ENCODE data around the gene CLMN. TPM values are rescaled to one million over a fixed set of nuclear protein-coding genes. Genes with fewer than 3 reads are reported as not detected.

Gene CLMN
- total and polyA plus RNA-seq, 2 of the 13 experiments (the other 11 are each of a cell fraction or from before 2014, with no cell fraction given): 15.1 to 16.7 TPM

DNA sequence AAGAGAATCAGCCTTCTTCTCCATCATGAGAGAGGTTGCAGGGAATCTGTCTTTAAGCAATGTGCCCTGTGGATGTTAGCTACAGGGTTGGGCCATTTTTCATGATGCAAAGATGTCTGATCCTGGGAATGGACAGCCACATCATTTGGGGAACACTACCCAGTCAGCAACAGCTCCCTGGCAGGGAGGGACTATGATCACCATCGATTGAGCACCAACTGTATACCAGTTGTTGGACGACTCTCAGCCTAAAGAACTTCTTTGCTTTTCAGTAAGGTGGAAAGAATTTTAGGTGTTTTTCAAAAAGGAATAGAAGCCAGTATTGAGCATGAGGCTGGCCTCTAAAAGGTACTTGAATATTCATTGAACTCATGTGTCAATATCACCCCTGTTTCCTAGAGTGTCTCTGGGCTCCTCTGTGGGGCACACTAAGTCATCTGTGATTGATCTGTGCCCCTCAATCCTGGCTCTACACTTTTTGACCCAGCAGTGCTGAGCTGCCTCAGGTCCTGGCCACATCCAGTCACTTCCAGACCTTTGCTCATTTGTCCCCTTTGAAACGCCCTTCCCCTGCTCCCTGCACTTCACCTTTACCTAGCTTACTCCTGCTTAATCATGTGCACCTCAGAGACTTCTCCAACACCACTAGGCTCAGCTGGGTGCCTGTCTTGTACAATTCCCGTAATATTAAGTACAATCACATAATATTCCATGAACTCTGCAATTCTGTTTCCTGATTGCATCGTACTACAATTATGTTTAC is 2.2 kb upstream of the CLMN start:
- ATAC-seq: no peak
- 23% methylated on average over 5 of the region's 5 CpGs for WGBS (ENCODE audit: low lambda C conversion rate)
- CTCF ChIA-PET (ENCODE audit: low intra/inter-chr PET ratio, low total read pairs): no interaction called here
- H3K27ac ChIP-seq (ENCODE audit: extremely low read length, insufficient read depth, low read length): no peak overlapping the region
- BruUV-seq (replicated peaks): no TSS peak
- H3K36me3 ChIP-seq (replicated peaks in 1 of 2; ENCODE audit: control insufficient read depth in 1 of 2, insufficient read depth in 2 of 2, low read length in 2 of 2): no peaks in the 10 kb centered on the region
- peaks cover 4% of the 10 kb centered on the region for H3K79me2 ChIP-seq (ENCODE audit: insufficient read depth, low read length)
- intact Hi-C loops (cut with micrococcal nuclease; ENCODE audit: unreplicated experiment) (no loop called here), in situ Hi-C loops (cut with HindIII; ENCODE audit: extremely low pct_ligation_motif_present, low pct_unique_long_range_greater_than_20kb) (no loop called here)
- H3K4me3 ChIP-seq (replicated peaks in 1 of 3; ENCODE audit: insufficient read depth in 1 of 3, low read depth in 2 of 3, low read length in 3 of 3): no peak overlapping the region
- no peak overlapping the region for H2AFZ ChIP-seq (ENCODE audit: low read length)
- H3K4me1 ChIP-seq (ENCODE audit: insufficient read depth, low read length): peaks cover 54% of the 10 kb centered on the region
- no peaks in the 10 kb centered on the region for H4K20me1 ChIP-seq (ENCODE audit: insufficient read depth, low read length)
- POLR2A ChIA-PET: interaction anchor here (1.0 to 1.1 kb wide), 2 partner anchors 9 to 17 kb away, joined by 3 to 4 read pairs; no protein-coding TSS in a partner anchor
- H3K9ac ChIP-seq (ENCODE audit: insufficient read depth, low read depth, low read length): no peak overlapping the region
- TF ChIP-seq ZMYM3 (CRISPR knock-in tag; IDR thresholded peaks at IDR 0.05) (no peak), MAFK (conservative IDR thresholded peaks at IDR 0.05 in 1 of 2, IDR thresholded peaks at IDR 0.05 in 1 of 2; ENCODE audit: low read length in 2 of 2) (peak; percentile 36 to 38; a peak in 1 of 4 replicates), ZNF362 (CRISPR knock-in tag; IDR thresholded peaks at IDR 0.05; ENCODE audit: borderline replicate concordance) (no peak), ATAD3A (CRISPR knock-in tag; IDR thresholded peaks at IDR 0.05) (no peak), KAT7 (CRISPR knock-in tag; IDR thresholded peaks at IDR 0.05; ENCODE audit: borderline replicate concordance) (no peak), MAFF (IDR thresholded peaks at IDR 0.05; ENCODE audit: low read depth, low read length) (peak; percentile 44; the same call in 1 of the 2 replicates), STAG1 (CRISPR knock-in tag; IDR thresholded peaks at IDR 0.05) (no peak), ZKSCAN8 (CRISPR knock-in tag; IDR thresholded peaks at IDR 0.05; ENCODE audit: borderline replicate concordance) (peak; percentile 87; the same call in 1 of the 2 replicates), SNAPC5 (CRISPR knock-in tag; IDR thresholded peaks at IDR 0.05; ENCODE audit: borderline replicate concordance) (no peak)
- TF ChIP-seq, protein P1, sequence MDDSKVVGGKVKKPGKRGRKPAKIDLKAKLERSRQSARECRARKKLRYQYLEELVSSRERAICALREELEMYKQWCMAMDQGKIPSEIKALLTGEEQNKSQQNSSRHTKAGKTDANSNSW (CRISPR knock-in tag; IDR thresholded peaks at IDR 0.05; ENCODE audit: borderline replicate concordance): no peak
- TF ChIP-seq, protein P2, sequence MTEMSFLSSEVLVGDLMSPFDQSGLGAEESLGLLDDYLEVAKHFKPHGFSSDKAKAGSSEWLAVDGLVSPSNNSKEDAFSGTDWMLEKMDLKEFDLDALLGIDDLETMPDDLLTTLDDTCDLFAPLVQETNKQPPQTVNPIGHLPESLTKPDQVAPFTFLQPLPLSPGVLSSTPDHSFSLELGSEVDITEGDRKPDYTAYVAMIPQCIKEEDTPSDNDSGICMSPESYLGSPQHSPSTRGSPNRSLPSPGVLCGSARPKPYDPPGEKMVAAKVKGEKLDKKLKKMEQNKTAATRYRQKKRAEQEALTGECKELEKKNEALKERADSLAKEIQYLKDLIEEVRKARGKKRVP (CRISPR knock-in tag; IDR thresholded peaks at IDR 0.05): 0 out of 4 replicates have a peak, but pooled peaks of 1 of the 2 experiments have one; percentile 24
- H3K27me3 ChIP-seq (ENCODE audit: control insufficient read depth in 1 of 2, insufficient read depth in 2 of 2, low read length in 2 of 2): peaks cover 2 to 18% of the 10 kb centered on the region in 2 experiments; a peak in 2 of 5 replicates
- no peaks in the 10 kb centered on the region for H3K9me3 ChIP-seq (ENCODE audit: low read length)
- DNase-seq (ENCODE audit: low spot score): no peak
- no peak for FAIRE-seq
- no peak overlapping the region for H3K4me2 ChIP-seq (ENCODE audit: low read depth, low read length)

Data from HepG2 (cell line).